IMR-90 (cell line): ENCODE data around the gene ZNF775.

ENCODE experiments used
- CEBPB ChIP-seq: IDR thresholded peaks from 2 replicates; pipeline ENCODE4 v1.6.1; 2012; ENCODE audit warnings: low read depth, low read length, improper control_type of control experiment
- CTCF ChIP-seq: conservative IDR thresholded peaks from 2 replicates; pipeline ENCODE4 v1.5.1; 2012; ENCODE audit warnings: mild to moderate bottlenecking, low read depth, low read length, improper control_type of control experiment
- MAZ ChIP-seq: IDR thresholded peaks from 2 replicates; pipeline ENCODE4 v1.6.1; 2012; ENCODE audit warnings: low read depth, mild to moderate bottlenecking, low read length, improper control_type of control experiment, moderate library complexity, borderline replicate concordance
- POLR2A ChIP-seq: IDR thresholded peaks from 2 replicates; pipeline ENCODE4 v1.6.1; 2012; ENCODE audit warnings: mild to moderate bottlenecking, low read depth, low read length
- RCOR1 ChIP-seq: IDR thresholded peaks from 2 replicates; pipeline ENCODE4 v1.6.1; 2012; ENCODE audit warnings: mild to moderate bottlenecking, low read length, improper control_type of control experiment; ENCODE audit not compliant: insufficient replicate concordance

GRCh38 chr7:150333659-150334058, 45.5 kb upstream of the ZNF775 start:
- TF ChIP-seq CTCF (no peak), POLR2A (no peak), RCOR1 (no peak), MAZ (no peak), CEBPB (no peak)
